Natural killer cell (primary cell): Measurements from ENCODE around the gene MMP20. TPM values are rescaled to one million over a fixed set of nuclear protein-coding genes. Genes with fewer than 3 reads are reported as not detected.

Source experiments
- ATAC-seq, 3 donors: fragments of 150-1000 bp in 2 of 3; fragments of 200-7000 bp in 1 of 3; cut with Tn5 transposase; 1 replicate in 1 of 3; 2 replicates in 2 of 3; pipeline ENCODE4 v1.10.0; 2021; ENCODE audit warnings: mild to moderate bottlenecking in 2 of 3, moderate library complexity in 2 of 3
- DNase-seq, 2 donors: peaks; one replicate each; pipeline versions ENCODE4 v3.0.0 to v3.0.0-alpha.2; 2013 to 2021; ENCODE audit warnings: mixed read lengths in 1 of 2
- H3K27ac ChIP-seq: one replicate; pipeline ENCODE4 v1.5.1; 2013; ENCODE audit warnings: mild to moderate bottlenecking, low read length
- H3K27me3 ChIP-seq: one replicate; pipeline ENCODE4 v1.6.1; 2013; ENCODE audit warnings: low read length; ENCODE audit not compliant: control insufficient read depth, insufficient read depth
- H3K36me3 ChIP-seq: one replicate; pipeline ENCODE4 v1.6.1; 2013; ENCODE audit warnings: low read length; ENCODE audit not compliant: control insufficient read depth, insufficient read depth
- H3K4me1 ChIP-seq: one replicate; pipeline ENCODE4 v1.6.1; 2013; ENCODE audit warnings: low read length; ENCODE audit not compliant: control insufficient read depth, insufficient read depth
- H3K4me3 ChIP-seq: one replicate; pipeline ENCODE4 v1.5.1; 2013; ENCODE audit warnings: low read length
- H3K9me3 ChIP-seq: one replicate; pipeline ENCODE4 v1.6.1; 2013; ENCODE audit warnings: low read length; ENCODE audit not compliant: control insufficient read depth, insufficient read depth
- H3K27ac Mint-ChIP-seq, 2 donors: one replicate each; pipeline ENCODE4 v1.8.0; 2022; ENCODE audit warnings: mild to moderate bottlenecking in 2 of 2, mixed read lengths in 2 of 2, moderate library complexity in 1 of 2
- H3K27me3 Mint-ChIP-seq, 2 donors: one replicate each; pipeline ENCODE4 v1.8.0; 2022; ENCODE audit warnings: low read depth in 2 of 2, mixed read lengths in 2 of 2
- H3K36me3 Mint-ChIP-seq: one replicate; pipeline ENCODE4 v1.8.0; 2022; ENCODE audit warnings: mixed read lengths
- H3K4me1 Mint-ChIP-seq, 2 donors: one replicate each; pipeline ENCODE4 v1.8.0; 2022; ENCODE audit warnings: mixed read lengths in 2 of 2
- H3K4me3 Mint-ChIP-seq: one replicate; pipeline ENCODE4 v1.8.0; 2022; ENCODE audit warnings: mild to moderate bottlenecking, moderate library complexity, mixed read lengths
- H3K9me3 Mint-ChIP-seq, 2 donors: one replicate each; pipeline ENCODE4 v1.8.0; 2022; ENCODE audit warnings: mixed read lengths in 2 of 2
- WGBS: methylation state at CpG from one replicate; pipeline ENCODE4 v1.1.7; 2013; ENCODE audit warnings: missing lambda C conversion rate; ENCODE audit not compliant: insufficient coverage; 5-methylcytosine and 5-hydroxymethylcytosine counted together
- intact Hi-C: fragments of 100-400 bp; cut with micrococcal nuclease; formaldehyde crosslinking; loops from one replicate; pipeline ENCODE4 v1.14.2; 2022
- total RNA-seq, 4 donors: library from RNA; stranded (reverse); fragments of 120-200 nt in 1 of 4; gene quantifications; one replicate each; pipeline versions ENCODE4 v1.2.3 to v1.2.4, GENCODE V29; 2013 to 2022
- TF ChIP-seq, protein P1 (sequence below): fragments of 200-600 bp; IDR thresholded peaks from one replicate; pipeline ENCODE4 v1.8.0; 2022; ENCODE audit warnings: antibody characterized with exemption

The MMP20 gene
- total RNA-seq, 3 donors from 2014 or later (not counting 1 experiment from before 2014, with no cell fraction given): not detected

GRCh38 chr11:102626676-102627075 is 1.5 kb upstream of the MMP20 start:
- Histone ChIP-seq H3K27ac (no peak overlapping the region), H3K4me1 (no peaks in the 10 kb centered on the region), H3K4me3 (no peak overlapping the region), H3K9me3 (no peaks in the 10 kb centered on the region), H3K36me3 (no peaks in the 10 kb centered on the region), H3K27me3 (peaks cover 2% of the 10 kb centered on the region)
- 83% methylated on average over 1 of the region's 1 CpG for WGBS
- H3K4me3 Mint-ChIP-seq: no peak overlapping the region
- intact Hi-C loops: no loop called here
- ATAC-seq: no peak
- H3K4me1 Mint-ChIP-seq: no peaks in the 10 kb centered on the region
- H3K9me3 Mint-ChIP-seq: no peaks in the 10 kb centered on the region
- H3K36me3 Mint-ChIP-seq: no peaks in the 10 kb centered on the region
- peaks cover 7 to 28% of the 10 kb centered on the region in 2 donors for H3K27me3 Mint-ChIP-seq
- H3K27ac Mint-ChIP-seq: no peak overlapping the region
- TF ChIP-seq, protein P1, sequence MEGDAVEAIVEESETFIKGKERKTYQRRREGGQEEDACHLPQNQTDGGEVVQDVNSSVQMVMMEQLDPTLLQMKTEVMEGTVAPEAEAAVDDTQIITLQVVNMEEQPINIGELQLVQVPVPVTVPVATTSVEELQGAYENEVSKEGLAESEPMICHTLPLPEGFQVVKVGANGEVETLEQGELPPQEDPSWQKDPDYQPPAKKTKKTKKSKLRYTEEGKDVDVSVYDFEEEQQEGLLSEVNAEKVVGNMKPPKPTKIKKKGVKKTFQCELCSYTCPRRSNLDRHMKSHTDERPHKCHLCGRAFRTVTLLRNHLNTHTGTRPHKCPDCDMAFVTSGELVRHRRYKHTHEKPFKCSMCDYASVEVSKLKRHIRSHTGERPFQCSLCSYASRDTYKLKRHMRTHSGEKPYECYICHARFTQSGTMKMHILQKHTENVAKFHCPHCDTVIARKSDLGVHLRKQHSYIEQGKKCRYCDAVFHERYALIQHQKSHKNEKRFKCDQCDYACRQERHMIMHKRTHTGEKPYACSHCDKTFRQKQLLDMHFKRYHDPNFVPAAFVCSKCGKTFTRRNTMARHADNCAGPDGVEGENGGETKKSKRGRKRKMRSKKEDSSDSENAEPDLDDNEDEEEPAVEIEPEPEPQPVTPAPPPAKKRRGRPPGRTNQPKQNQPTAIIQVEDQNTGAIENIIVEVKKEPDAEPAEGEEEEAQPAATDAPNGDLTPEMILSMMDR: no peak
- no peak for DNase-seq

GRCh38 chr11:102623998-102624397 is 1.1 kb downstream of the MMP20 start:
- Mint-ChIP-seq H3K9me3 (no peaks in the 10 kb centered on the region), H3K36me3 (no peaks in the 10 kb centered on the region), H3K27me3 (peaks cover 10 to 34% of the 10 kb centered on the region in 2 donors), H3K4me3 (no peak overlapping the region), H3K27ac (no peak overlapping the region), H3K4me1 (no peaks in the 10 kb centered on the region)
- Histone ChIP-seq H3K4me1 (no peaks in the 10 kb centered on the region), H3K4me3 (no peak overlapping the region), H3K27me3 (peaks cover 2% of the 10 kb centered on the region), H3K27ac (no peak overlapping the region), H3K9me3 (no peaks in the 10 kb centered on the region), H3K36me3 (no peaks in the 10 kb centered on the region)
- TF ChIP-seq, protein P1: no peak
- 95% methylated on average over 6 of the region's 8 CpGs for WGBS
- intact Hi-C loops: no loop called here
- DNase-seq (no peak), ATAC-seq (no peak)

GRCh38 chr11:102623128-102623527 is 2.0 kb downstream of the MMP20 start:
- no peaks in the 10 kb centered on the region for H3K9me3 ChIP-seq
- WGBS: 78% methylated on average over 5 of the region's 5 CpGs
- H3K9me3 Mint-ChIP-seq: no peaks in the 10 kb centered on the region
- no peak overlapping the region for H3K27ac ChIP-seq
- no peak overlapping the region for H3K4me3 ChIP-seq
- no peak overlapping the region for H3K4me3 Mint-ChIP-seq
- no peak for DNase-seq
- H3K36me3 Mint-ChIP-seq: no peaks in the 10 kb centered on the region
- no peaks in the 10 kb centered on the region for H3K4me1 Mint-ChIP-seq
- peaks cover 2% of the 10 kb centered on the region for H3K27me3 ChIP-seq
- H3K36me3 ChIP-seq: no peaks in the 10 kb centered on the region
- no peak overlapping the region for H3K27ac Mint-ChIP-seq
- H3K4me1 ChIP-seq: no peaks in the 10 kb centered on the region
- no peak for ATAC-seq
- peaks cover 8 to 25% of the 10 kb centered on the region in 2 donors for H3K27me3 Mint-ChIP-seq
- TF ChIP-seq, protein P1: no peak
- intact Hi-C loops: no loop called here

- Mint-ChIP-seq H3K27ac (no peak overlapping the region), H3K36me3 (no peaks in the 10 kb centered on the region), H3K27me3 (peaks cover 8 to 17% of the 10 kb centered on the region in 2 donors), H3K9me3 (no peaks in the 10 kb centered on the region), H3K4me1 (no peaks in the 10 kb centered on the region), H3K4me3 (no peak overlapping the region)
- Histone ChIP-seq H3K4me3 (no peak overlapping the region), H3K4me1 (no peaks in the 10 kb centered on the region), H3K9me3 (no peaks in the 10 kb centered on the region), H3K27me3 (peaks cover 2% of the 10 kb centered on the region), H3K36me3 (no peaks in the 10 kb centered on the region), H3K27ac (no peak overlapping the region)
- 63% methylated on average over 5 of the region's 5 CpGs for WGBS
- intact Hi-C loops: no loop called here
- TF ChIP-seq, protein P1: no peak
- DNase-seq (no peak), ATAC-seq (no peak)
Observed at GRCh38 chr11:102622258-102622657, 2.9 kb downstream of the MMP20 start.
